ENCODE results near the gene ARHGAP42.
"Not testable (repeated sequence)": the region's sequence is repeated elsewhere in the genome, so short reads cannot be mapped to it uniquely, and the experiment has no call there.

ARHGAP42 gene

DNA sequence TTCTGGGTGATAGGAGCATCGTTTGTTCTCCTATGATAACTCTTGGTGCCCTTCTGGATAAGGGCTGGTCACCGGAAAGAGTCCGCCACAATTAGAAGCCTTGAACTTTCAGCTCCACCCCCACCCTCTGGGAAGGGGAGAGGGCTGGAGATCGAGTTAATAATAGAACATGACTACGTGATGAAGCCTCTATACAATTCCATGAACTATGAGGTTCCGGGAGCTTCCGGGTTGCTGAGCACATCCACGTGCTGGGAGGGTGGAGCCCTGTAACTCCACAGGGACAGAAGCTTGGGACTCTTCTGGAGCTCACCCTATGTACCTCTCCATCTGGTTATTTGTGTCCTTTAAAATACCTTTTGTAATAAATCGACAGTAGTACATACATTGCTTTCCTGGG lies 40.3 kb downstream of the ARHGAP42 start:
- DNase-seq (ENCODE audit: low read depth), result no peak

DNA sequence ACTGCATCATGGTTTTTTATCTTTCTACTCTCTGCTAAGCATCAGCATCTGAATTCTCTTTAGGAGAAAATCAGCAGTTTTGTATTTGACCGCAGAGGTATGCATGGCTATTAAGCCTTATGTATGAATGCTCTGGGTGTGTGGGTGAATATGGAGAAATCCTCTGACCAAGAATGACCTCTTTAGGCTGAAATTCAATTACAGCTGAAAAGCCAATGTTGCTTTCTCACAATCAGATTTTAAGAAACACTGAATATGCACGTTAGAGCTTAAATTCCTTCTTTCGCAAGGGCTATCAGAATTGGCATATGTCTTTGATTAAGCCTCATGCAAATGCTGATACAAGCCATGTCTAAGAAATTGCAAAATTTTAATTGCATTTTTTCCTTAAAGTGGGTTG lies 43.2 kb downstream of the ARHGAP42 start:
- no peak for DNase-seq (ENCODE audit: low read depth)

DNA sequence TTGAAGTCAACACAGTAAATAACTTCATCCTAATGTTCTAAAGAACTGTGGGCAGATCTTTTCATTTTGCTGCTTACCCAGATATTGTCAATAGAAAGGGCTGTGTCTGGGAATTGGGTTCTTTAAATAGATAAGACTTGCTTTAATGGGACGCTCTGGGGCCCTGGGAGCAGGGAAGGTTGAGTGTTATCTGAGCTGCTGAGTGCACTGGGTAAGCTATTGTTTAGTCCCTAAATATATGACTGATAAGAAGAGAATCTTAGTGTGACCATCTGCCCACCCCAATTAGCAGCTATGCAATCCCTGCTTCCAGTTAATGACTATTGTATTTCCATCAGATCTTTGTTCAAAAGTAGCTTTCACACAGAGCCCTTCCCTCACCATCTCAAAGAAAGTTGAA lies 44.4 kb downstream of the ARHGAP42 start:
- DNase-seq (ENCODE audit: low read depth), result no peak

GRCh38 chr11:100732949-100733348 lies 45.9 kb downstream of the ARHGAP42 start:
- DNase-seq (ENCODE audit: low read depth), result no peak

DNA sequence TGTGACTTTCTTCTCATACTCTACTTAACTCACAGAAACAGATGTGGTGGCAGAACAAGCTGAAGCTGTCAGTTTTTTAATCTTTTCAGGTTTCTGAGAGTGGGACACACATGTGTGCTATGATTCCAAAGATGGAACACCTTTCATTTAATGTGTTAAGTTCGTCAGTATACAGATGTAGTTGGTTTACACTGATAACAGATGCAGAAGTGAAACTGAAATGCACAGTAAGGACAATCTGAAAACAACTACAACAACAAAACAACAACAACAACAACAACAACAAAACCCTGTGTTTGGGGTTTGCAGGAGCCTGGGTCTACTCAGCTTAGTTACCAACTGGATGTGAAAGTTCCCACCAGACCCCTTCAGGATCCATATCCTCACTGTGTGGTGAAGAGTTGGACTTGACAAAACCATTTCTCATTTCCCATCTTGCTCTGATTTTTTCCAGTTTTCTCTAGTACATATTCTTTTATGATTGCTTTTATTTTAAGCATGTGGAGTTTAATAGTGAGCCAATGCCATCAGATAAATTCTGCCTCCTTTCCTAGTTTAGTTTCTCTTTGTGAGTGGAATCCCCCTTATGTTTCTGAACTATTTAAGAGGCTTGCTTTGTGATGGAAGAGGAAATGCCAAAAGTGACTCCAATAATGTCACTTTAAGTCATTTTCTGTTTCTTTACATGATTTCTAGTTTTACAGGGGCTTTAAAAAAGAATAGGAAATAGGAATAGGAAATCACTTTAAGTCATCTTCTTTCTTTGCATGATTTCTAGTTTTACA lies 47.8 kb downstream of the ARHGAP42 start:
- no peak for DNase-seq (ENCODE audit: low read depth)

GRCh38 chr11:100735949-100736675 lies 49.0 kb downstream of the ARHGAP42 start:
- no peak for DNase-seq (ENCODE audit: low read depth)

DNA sequence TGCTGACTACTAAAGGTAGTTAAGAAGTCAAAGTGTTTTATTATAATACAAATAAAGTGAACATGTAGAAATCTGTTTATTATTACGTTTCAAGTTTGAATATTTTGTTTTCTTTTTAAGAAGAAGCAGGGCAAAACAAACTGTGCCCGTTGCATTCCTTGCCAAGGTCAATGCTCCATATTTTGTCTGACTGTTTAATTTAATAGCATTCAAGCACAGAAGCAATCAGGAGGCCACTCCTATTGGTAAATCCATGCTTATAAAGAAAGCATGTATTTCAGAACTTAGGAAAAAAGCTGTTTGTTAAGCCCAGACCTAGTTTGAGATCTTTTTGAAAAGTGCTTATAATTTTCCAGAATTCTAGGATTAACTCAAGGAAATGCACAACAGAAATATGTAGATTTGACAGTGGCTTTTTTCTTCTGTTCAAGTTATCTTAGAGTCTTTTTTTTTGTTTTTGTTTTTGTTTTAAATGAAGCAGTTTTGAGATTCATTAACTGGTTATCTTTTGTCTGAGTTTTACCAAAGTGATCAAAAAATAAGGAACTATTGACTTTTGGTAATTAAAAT lies 51.7 kb downstream of the ARHGAP42 start:
- DNase-seq (ENCODE audit: low read depth), result no peak

- no peak for DNase-seq (ENCODE audit: low read depth)
Observed at GRCh38 chr11:100739666-100740065, 52.6 kb downstream of the ARHGAP42 start.

DNA sequence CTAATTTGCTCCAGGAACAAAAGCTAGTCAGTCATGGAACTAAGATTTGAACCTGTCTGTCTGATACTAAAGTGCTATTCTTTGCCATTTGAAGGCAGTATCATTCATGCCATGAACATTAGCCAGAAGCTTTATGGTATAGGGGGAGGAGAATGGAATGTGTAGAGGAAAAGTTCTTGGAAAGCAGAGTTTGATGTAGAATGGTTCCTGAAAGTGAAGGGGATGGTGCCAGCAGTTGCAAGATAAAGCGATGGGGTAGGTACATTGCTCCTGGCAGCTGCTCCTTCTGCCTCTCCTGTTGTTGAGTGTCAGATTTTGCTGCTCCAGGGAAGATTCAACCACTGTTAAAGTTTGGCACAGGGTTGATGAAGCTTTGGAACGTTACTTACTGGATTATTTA lies 53.4 kb downstream of the ARHGAP42 start:
- no peak for DNase-seq (ENCODE audit: low read depth)

- DNase-seq (ENCODE audit: low read depth), result no peak
Observed at GRCh38 chr11:100741866-100742625, 55.0 kb downstream of the ARHGAP42 start.

DNA sequence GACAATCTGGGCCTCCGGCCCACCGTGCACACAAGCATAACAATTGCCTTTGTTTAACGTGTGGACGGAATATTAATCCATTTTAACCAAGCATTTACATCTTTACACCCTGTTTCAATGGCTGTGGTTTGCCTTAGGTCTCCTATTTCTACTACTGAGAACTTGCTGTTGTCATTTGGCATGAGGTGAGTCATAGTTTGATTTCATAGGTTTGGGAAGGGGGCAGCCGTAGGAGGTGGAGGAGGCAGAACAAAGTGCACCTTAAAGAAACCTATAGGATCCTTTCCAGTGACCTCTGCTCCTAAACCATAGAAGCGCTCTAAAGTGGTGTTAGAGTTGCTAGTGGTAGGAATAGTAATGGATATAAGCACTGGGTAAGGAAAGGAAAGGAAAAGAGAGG lies 59.4 kb downstream of the ARHGAP42 start:
- no peak for DNase-seq (ENCODE audit: low read depth)

DNA sequence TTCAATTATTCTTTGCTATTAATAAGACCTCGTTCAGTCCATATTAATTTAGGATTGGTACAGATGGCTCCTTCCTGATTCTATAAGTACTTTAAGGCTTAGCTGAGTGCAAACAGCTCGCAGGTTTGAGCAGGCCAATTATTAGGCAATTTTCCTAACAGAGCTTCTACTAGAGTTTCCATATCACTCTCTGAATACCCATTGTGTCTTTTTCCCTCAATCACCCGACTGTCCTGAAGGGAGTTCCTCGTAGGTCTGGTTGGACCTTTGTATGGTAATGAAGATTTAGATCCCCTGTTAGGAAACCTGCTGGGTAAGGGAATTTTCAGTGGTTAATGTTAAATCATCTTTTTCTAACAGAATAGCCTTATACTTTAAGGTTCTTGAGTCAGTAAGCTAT lies 61.1 kb downstream of the ARHGAP42 start:
- no peak for DNase-seq (ENCODE audit: low read depth)

DNA sequence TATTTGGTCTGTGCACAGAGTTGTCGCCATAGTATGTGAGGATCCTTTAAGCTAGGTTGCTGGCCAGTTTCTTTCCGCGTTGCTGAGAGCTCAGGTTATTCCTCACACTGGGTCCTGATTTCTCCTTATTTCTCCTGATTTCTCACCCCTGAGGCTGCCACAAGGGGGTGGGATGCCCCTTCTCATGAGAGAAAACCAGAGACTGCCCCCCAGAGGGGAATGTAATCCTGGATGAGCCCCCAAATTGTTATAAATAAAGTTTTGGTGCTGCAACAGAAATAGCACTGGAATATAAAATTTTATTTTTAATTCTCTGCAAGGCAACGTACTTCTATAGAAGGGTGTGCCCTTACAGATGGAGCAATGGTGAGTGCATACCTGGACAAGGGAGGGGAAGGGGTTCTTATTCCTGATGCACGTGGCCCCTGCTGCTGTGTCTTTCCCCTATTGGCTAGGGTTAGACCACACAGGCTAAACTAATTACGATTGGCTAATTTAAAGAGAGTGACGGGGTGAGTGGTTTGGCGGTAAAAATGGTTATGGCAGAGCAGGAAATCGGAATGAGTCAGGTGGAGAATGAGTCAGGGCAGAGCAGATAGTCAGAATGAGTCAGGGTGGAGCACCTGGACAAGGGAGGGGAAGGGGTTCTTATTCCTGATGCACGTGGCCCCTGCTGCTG lies 62.9 kb downstream of the ARHGAP42 start:
- DNase-seq (ENCODE audit: low read depth), result not testable (repeated sequence)

DNA sequence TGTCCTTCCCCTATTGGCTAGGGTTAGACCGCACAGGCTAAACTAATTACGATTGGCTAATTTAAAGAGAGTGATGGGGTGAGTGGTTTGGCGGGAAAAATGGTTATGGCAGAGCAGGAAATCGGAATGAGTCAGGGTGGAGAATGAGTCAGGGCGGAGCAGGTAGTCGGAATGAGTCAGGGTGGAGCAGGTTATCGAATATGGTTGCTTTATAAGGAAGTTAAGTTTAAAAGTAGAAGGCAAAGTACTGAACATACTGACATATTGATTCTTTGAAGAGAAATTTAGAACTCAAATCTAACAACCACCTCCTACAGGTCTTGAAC lies 63.4 kb downstream of the ARHGAP42 start:
- not testable (repeated sequence) for DNase-seq (ENCODE audit: low read depth)

DNA sequence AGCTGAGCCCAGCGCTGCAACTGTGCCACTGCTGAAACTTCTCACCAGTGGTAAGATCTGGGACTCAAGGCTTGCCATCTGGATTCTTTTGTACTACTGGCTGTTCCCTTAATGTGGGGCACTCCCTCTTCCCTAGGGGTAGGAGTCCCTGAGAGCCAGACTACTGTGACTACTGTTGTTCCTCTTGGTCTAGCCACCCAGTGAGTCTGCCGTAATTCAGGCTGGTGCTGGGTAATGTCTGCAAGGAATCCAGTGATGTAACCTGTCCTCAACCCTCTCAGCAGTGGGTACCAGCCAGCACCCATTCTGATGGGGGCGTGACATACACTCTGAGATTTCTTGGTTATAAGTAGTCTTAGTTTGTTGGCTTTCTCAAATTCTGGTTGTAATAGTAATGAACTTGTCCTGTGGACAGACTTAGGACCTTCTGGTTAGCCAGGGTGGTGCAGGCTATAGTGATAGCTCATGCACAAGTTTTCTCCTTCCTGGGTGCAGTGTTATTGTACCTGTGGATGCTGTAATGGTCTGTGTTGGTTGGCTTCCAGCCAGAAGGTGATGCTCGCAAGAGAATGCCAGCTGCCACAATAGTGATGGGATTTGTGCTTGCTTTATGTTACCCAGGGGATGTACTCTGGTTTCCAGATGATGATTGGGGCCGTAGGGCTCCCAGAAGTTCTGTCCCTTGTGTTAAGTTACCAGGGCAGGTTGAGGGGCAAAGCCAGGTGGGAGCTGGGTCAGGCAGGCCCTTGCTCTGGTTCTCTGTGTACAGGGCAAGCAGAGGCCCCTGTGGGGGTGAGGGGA lies 65.5 kb downstream of the ARHGAP42 start:
- DNase-seq (ENCODE audit: low read depth), result no peak

DNA sequence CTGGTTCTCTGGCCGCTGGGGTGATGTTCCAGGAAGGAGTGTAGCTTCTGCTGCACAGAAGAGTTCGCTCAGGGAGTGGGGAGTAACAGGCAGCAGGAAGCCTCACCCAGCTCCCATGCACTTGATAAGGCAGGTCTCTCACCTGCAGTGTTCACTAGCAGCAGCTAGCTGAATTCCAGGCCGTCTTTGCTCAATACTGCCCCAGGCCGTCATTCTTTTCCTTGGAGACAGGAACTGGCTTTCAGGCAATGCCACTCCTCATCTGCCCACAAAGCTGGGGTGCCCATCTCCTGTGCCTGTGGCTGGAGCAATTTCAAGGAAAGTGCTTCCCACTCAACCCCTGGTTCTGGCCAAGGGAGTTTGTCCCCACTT lies 66.1 kb downstream of the ARHGAP42 start:
- no peak for DNase-seq (ENCODE audit: low read depth)

DNA sequence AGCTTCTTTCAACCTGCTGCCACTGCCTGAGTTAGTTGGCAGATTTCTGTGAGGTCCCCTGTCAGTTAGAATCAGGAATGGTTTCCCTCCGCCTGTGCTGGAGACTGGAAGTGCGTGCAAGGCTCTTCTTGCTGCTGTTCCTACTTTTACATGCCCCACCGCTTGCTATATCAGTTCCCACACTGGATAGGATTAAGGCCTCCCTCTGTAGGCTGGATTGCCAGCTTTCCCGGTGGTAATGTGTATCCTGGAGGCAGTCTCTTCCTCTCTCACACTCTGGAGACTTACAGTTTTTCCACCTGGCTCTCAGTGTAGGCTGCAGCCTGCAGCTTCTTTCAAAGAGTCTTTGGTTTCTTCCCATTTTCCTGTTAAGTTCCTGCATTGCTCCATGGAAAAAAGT lies 66.5 kb downstream of the ARHGAP42 start:
- DNase-seq (ENCODE audit: low read depth), result no peak

GRCh38 chr11:100756559-100756958 lies 69.5 kb downstream of the ARHGAP42 start:
- no peak for DNase-seq (ENCODE audit: low read depth)

GRCh38 chr11:100757646-100758045 lies 70.6 kb downstream of the ARHGAP42 start:
- DNase-seq (ENCODE audit: low read depth), result no peak

DNA sequence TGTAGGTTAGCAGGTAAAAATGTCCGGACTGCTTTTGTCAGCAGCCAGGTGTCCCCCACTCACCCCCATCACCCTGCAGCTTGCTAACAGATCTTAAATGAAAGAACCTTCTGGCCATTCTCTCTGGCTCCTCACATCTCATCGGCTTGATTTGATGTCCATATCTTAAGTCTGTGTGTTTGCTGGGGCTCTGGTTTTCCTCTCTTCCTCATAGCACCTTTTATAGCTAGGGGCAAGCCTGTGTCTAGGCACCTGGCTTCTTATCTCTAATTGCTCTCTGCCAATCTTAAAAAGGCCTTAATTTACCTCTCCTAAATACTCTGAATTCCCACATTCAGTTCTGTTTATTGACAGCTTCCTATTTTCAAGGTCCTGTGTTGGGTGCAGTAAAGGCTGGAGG lies 72.0 kb downstream of the ARHGAP42 start:
- DNase-seq (ENCODE audit: low read depth), result no peak

DNA sequence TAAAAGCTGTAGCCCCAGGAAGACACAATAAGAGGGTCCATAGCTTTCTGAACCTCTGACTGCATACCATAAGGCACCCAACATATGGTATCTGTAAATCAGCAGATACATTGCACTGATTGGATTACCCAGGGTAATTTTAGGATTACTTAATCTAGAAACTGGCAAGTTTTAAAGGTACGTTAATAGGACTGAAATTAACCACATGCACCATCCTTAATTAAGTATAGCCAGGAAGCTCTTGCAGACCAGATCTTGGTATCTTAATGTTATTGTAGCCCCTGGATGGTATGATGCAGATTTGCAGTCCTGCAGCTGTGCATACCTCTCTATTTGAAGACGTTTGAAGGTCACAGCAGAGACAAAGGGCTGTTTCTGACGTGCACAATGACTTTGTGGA lies 72.8 kb downstream of the ARHGAP42 start:
- no peak for DNase-seq (ENCODE audit: low read depth)
